ENCODE results near the gene ALAS1. TPM values are rescaled to one million over a fixed set of nuclear protein-coding genes. Genes with fewer than 3 reads are reported as not detected.

Gene ALAS1
- total and polyA plus RNA-seq, 2 donors (not counting 3 experiments of a cell fraction or from before 2014, with no cell fraction given), result 45.1 to 72.1 TPM

- no peak overlapping the region for H2AFZ ChIP-seq (ENCODE audit: low read depth, low read length)
- H3K27ac ChIP-seq (ENCODE audit: insufficient read depth, low read depth, low read length), result no peak overlapping the region
- dilution Hi-C loops (cut with MboI; ENCODE audit: extremely low pct_ligation_motif_present, low sequenced_read_pairs) (no loop called here), intact Hi-C loops (cut with micrococcal nuclease) (no loop called here)
- H3K79me2 ChIP-seq (ENCODE audit: control insufficient read depth, insufficient read depth, low read length), result peaks cover 8% of the 10 kb centered on the region
- no peak overlapping the region for H3K4me3 ChIP-seq (replicated peaks in 1 of 3; ENCODE audit: insufficient read depth in 1 of 3, low read depth in 1 of 3, low read length in 3 of 3)
- H4K20me1 ChIP-seq (replicated peaks; ENCODE audit: control insufficient read depth, extremely low read depth, insufficient read depth, low read length), result no peaks in the 10 kb centered on the region
- no TSS peak for BruUV-seq (replicated peaks)
- no peak for DNase-seq (ENCODE audit: low read depth, low spot score)
- H3K36me3 ChIP-seq (ENCODE audit: control insufficient read depth in 2 of 2, extremely low read depth in 1 of 2, insufficient read depth in 2 of 2, low read length in 2 of 2), result peaks cover 36 to 46% of the 10 kb centered on the region in 2 experiments
- H3K27me3 ChIP-seq (ENCODE audit: control insufficient read depth in 2 of 2, insufficient read depth in 2 of 2, low read length in 2 of 2), result no peaks in the 10 kb centered on the region
- POLR2A ChIA-PET, result no interaction called here
- H3K9ac ChIP-seq (replicated peaks; ENCODE audit: extremely low read depth, insufficient read depth, low read length), result no peak overlapping the region
- peaks cover 9% of the 10 kb centered on the region for H3K4me1 ChIP-seq (ENCODE audit: control insufficient read depth, extremely low read depth, insufficient read depth, low read length)
- TF ChIP-seq, protein P1, sequence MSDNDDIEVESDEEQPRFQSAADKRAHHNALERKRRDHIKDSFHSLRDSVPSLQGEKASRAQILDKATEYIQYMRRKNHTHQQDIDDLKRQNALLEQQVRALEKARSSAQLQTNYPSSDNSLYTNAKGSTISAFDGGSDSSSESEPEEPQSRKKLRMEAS (IDR thresholded peaks at IDR 0.05; ENCODE audit: insufficient read depth, insufficient read length), result no peak
- TF ChIP-seq POLR2A (IDR thresholded peaks at IDR 0.05; ENCODE audit: low read depth, low read length) (no peak), POLR2AphosphoS5 (IDR thresholded peaks at IDR 0.05; ENCODE audit: insufficient read depth, low read depth, low read length) (no peak), EZH2 (IDR thresholded peaks at IDR 0.05; ENCODE audit: borderline replicate concordance, low read depth, low read length, severe bottlenecking) (no peak), FOS (IDR thresholded peaks at IDR 0.05; ENCODE audit: borderline replicate concordance, insufficient read depth, low read length) (no peak), JUN (IDR thresholded peaks at IDR 0.05; ENCODE audit: borderline replicate concordance, insufficient read depth, insufficient read length, low read depth) (no peak), GATA2 (IDR thresholded peaks at IDR 0.05; ENCODE audit: insufficient read depth, insufficient read length, low read depth, low read length) (no peak), MYC (IDR thresholded peaks at IDR 0.05; ENCODE audit: low read depth, low read length) (no peak)
- TF ChIP-seq, protein P2, sequence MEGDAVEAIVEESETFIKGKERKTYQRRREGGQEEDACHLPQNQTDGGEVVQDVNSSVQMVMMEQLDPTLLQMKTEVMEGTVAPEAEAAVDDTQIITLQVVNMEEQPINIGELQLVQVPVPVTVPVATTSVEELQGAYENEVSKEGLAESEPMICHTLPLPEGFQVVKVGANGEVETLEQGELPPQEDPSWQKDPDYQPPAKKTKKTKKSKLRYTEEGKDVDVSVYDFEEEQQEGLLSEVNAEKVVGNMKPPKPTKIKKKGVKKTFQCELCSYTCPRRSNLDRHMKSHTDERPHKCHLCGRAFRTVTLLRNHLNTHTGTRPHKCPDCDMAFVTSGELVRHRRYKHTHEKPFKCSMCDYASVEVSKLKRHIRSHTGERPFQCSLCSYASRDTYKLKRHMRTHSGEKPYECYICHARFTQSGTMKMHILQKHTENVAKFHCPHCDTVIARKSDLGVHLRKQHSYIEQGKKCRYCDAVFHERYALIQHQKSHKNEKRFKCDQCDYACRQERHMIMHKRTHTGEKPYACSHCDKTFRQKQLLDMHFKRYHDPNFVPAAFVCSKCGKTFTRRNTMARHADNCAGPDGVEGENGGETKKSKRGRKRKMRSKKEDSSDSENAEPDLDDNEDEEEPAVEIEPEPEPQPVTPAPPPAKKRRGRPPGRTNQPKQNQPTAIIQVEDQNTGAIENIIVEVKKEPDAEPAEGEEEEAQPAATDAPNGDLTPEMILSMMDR (IDR thresholded peaks at IDR 0.05; ENCODE audit: extremely low read depth in 1 of 2, insufficient read depth in 1 of 2, low read depth in 1 of 2, low read length in 2 of 2), result no peak
- no peak overlapping the region for H3K4me2 ChIP-seq (ENCODE audit: insufficient read depth, low read length)
- H3K9me1 ChIP-seq (replicated peaks; ENCODE audit: control insufficient read depth, extremely low read depth, insufficient read depth, low read length), result no peaks in the 10 kb centered on the region
- FAIRE-seq, result no peak
- CTCF ChIA-PET, result interaction anchor here (1.1 to 1.7 kb wide), 2 partner anchors 17 to 202 kb away, joined by 4 to 5 read pairs; no protein-coding TSS in a partner anchor
- H3K9me3 ChIP-seq (replicated peaks; ENCODE audit: control insufficient read depth, insufficient read depth, low read length), result no peaks in the 10 kb centered on the region
These were observed 5.7 kb downstream of the ALAS1 start for GRCh38 chr3:52203701-52204100.
